Esophagus muscularis mucosa (tissue), 4 donors: ENCODE data around the gene LHX2. TPM values are rescaled to one million over a fixed set of nuclear protein-coding genes. Genes with fewer than 3 reads are reported as not detected.

Source experiments
- DNase-seq: peaks from one replicate; pipeline ENCODE4 v3.0.0-alpha.2; 2017; ENCODE audit errors: extremely low spot score
- H3K27ac ChIP-seq, 4 donors: fragments of 200-600 bp; sonication (generic); replicated peaks in 1 of 4; 1 replicate in 3 of 4; 2 replicates in 1 of 4; pipeline ENCODE4 v1.5.1; 2016 to 2019; ENCODE audit warnings: mild to moderate bottlenecking in 1 of 4
- H3K27me3 ChIP-seq, 4 donors: fragments of 200-600 bp; sonication (generic); one replicate each; pipeline versions ENCODE4 v1.5.1 to v1.6.0; 2016 to 2019
- H3K36me3 ChIP-seq, 4 donors: fragments of 200-600 bp; sonication (generic); one replicate each; pipeline ENCODE4 v1.5.1; 2016 to 2019
- H3K4me1 ChIP-seq, 4 donors: fragments of 200-600 bp; sonication (generic); one replicate each; pipeline ENCODE4 v1.5.1; 2016 to 2019
- H3K4me3 ChIP-seq, 4 donors: fragments of 200-600 bp; sonication (generic); 1 replicate in 2 of 4; 2 replicates in 2 of 4; pipeline ENCODE4 v1.5.1; 2016 to 2019; ENCODE audit warnings: mild to moderate bottlenecking in 4 of 4, moderate library complexity in 1 of 4
- H3K9me3 ChIP-seq, 4 donors: fragments of 200-600 bp; sonication (generic); 1 replicate in 3 of 4; 2 replicates in 1 of 4; pipeline ENCODE4 v1.5.1; 2016 to 2019
- CTCF ChIP-seq, 3 experiments: fragments of 200-600 bp in 2 of 3; fragments of 450-650 bp in 1 of 3; sonication (generic) in 2 of 3; IDR thresholded peaks; one replicate each; pipeline ENCODE4 v1.5.1; 2017 to 2019; ENCODE audit warnings: antibody characterized with exemption in 3 of 3, mild to moderate bottlenecking in 2 of 3, moderate library complexity in 1 of 3
- EP300 ChIP-seq: sonication (generic); formaldehyde crosslinking; IDR thresholded peaks from one replicate; pipeline ENCODE4 v1.6.1; 2017; ENCODE audit warnings: antibody characterized with exemption
- POLR2A ChIP-seq: fragments of 450-650 bp; IDR thresholded peaks from one replicate; pipeline ENCODE4 v1.6.1; 2017; ENCODE audit warnings: antibody characterized with exemption, moderate library complexity, mild to moderate bottlenecking, low read depth
- POLR2AphosphoS5 ChIP-seq, 2 donors: sonication (generic); formaldehyde crosslinking; IDR thresholded peaks; one replicate each; pipeline ENCODE4 v1.6.1; 2017; ENCODE audit warnings: antibody characterized with exemption in 2 of 2
- WGBS: methylation state at CpG from one replicate; pipeline ENCODE4 v1.1.5; 2018; 5-methylcytosine and 5-hydroxymethylcytosine counted together
- intact Hi-C: fragments of 100-400 bp; cut with DNase I; formaldehyde crosslinking; loops from one replicate; pipeline ENCODE4 v1.15.1; 2023
- total RNA-seq, 4 donors: library from RNA; depleted of rRNA; stranded (reverse); fragments of >200 nt; gene quantifications; one replicate each; pipeline versions ENCODE4 v1.1.0 to v1.2.1, GENCODE V29; 2016

LHX2 gene
- total RNA-seq, 4 donors from 2014 or later = not detected

- intact Hi-C loops = no loop called here
- 76% methylated on average over 10 of the region's 10 CpGs for WGBS
- H3K27me3 ChIP-seq = peaks cover 1 to 46% (median 21%) of the 10 kb centered on the region in 4 donors
These were observed 34.6 kb downstream of the LHX2 start for GRCh38 chr9:124046189-124046588.

GRCh38 chr9:124047251-124047672 lies 35.7 kb downstream of the LHX2 start:
- peaks cover 0 to 15% (median 14%) of the 10 kb centered on the region in 4 donors for H3K4me1 ChIP-seq
- 81% methylated on average over 8 of the region's 8 CpGs for WGBS
- no peak overlapping the region for H3K27ac ChIP-seq
- no peak for TF ChIP-seq CTCF (IDR thresholded peaks at IDR 0.05)
- no peak for TF ChIP-seq POLR2AphosphoS5 (IDR thresholded peaks at IDR 0.05)
- no peak for TF ChIP-seq EP300
- no peak for TF ChIP-seq POLR2A
- H3K36me3 ChIP-seq = no peaks in the 10 kb centered on the region
- H3K4me3 ChIP-seq = no peak overlapping the region
- H3K9me3 ChIP-seq = no peaks in the 10 kb centered on the region
- no peak for DNase-seq
- intact Hi-C loops = no loop called here
- peaks cover 0 to 35% (median 11%) of the 10 kb centered on the region in 4 donors for H3K27me3 ChIP-seq

More at GRCh38 chr9:124046189-124046588, 34.6 kb downstream of the LHX2 start:
- TF ChIP-seq EP300 (no peak), POLR2A (no peak), CTCF (IDR thresholded peaks at IDR 0.05) (no peak), POLR2AphosphoS5 (IDR thresholded peaks at IDR 0.05) (no peak)
- Histone ChIP-seq H3K4me1 (peaks cover 5 to 26% (median 24%) of the 10 kb centered on the region in 4 donors), H3K4me3 (no peak overlapping the region), H3K9me3 (no peaks in the 10 kb centered on the region), H3K27ac (peak overlapping the region in 1 of 4 donors; percentile 29), H3K36me3 (no peaks in the 10 kb centered on the region)
- no peak for DNase-seq

GRCh38 chr9:124050955-124051354 lies 39.4 kb downstream of the LHX2 start:
- no peak for TF ChIP-seq POLR2AphosphoS5 (IDR thresholded peaks at IDR 0.05)
- TF ChIP-seq POLR2A = no peak
- no peak for TF ChIP-seq CTCF (IDR thresholded peaks at IDR 0.05)
- TF ChIP-seq EP300 = no peak
- Histone ChIP-seq H3K4me3 (no peak overlapping the region), H3K36me3 (no peaks in the 10 kb centered on the region), H3K4me1 (peaks cover 0 to under 1% (median under 1%) of the 10 kb centered on the region in 4 donors), H3K27me3 (peaks cover 0 to 19% (median under 1%) of the 10 kb centered on the region in 4 donors), H3K9me3 (no peaks in the 10 kb centered on the region), H3K27ac (no peak overlapping the region)
- WGBS = 100% methylated on average over 1 of the region's 1 CpG
- intact Hi-C loops = no loop called here
- DNase-seq = no peak

- no peak overlapping the region for H3K4me3 ChIP-seq
- WGBS = 81% methylated on average over 5 of the region's 5 CpGs
- intact Hi-C loops = no loop called here
- no peak overlapping the region for H3K27ac ChIP-seq
- peaks cover 0 to 22% (median 0%) of the 10 kb centered on the region in 4 donors for H3K27me3 ChIP-seq
- DNase-seq = no peak
- no peaks in the 10 kb centered on the region for H3K4me1 ChIP-seq
- H3K36me3 ChIP-seq = no peaks in the 10 kb centered on the region
- TF ChIP-seq EP300 = no peak
- H3K9me3 ChIP-seq = no peaks in the 10 kb centered on the region
These were observed 40.8 kb downstream of the LHX2 start for GRCh38 chr9:124052401-124052800.

- Histone ChIP-seq H3K27ac (no peak overlapping the region), H3K4me3 (no peak overlapping the region), H3K9me3 (no peaks in the 10 kb centered on the region), H3K36me3 (no peaks in the 10 kb centered on the region), H3K27me3 (peaks cover 0 to 22% (median 0%) of the 10 kb centered on the region in 4 donors), H3K4me1 (no peaks in the 10 kb centered on the region)
- TF ChIP-seq CTCF (IDR thresholded peaks at IDR 0.05) (no peak), POLR2A (no peak), POLR2AphosphoS5 (IDR thresholded peaks at IDR 0.05) (no peak), EP300 (no peak)
- no peak for DNase-seq
- WGBS = 83% methylated on average over 6 of the region's 7 CpGs
- intact Hi-C loops = no loop called here
These were observed 43.1 kb downstream of the LHX2 start for GRCh38 chr9:124054582-124055227.
